Lower lobe of right lung (tissue), 2 donors: Measurements from ENCODE around the gene PRPSAP1. TPM values are rescaled to one million over a fixed set of nuclear protein-coding genes. Genes with fewer than 3 reads are reported as not detected.
A peak's percentile ranks its signal among the peaks of the same experiment; 100 is the strongest.

Experiments used
- ATAC-seq, 2 donors: fragments of 200-7000 bp; cut with Tn5 transposase; one replicate each; pipeline ENCODE4 v1.9.1; 2020 to 2022; ENCODE audit warnings: mild to moderate bottlenecking in 2 of 2, moderate library complexity in 2 of 2
- DNase-seq: peaks from one replicate; pipeline ENCODE4 v3.0.0-alpha.2; 2020
- H3K27ac ChIP-seq: fragments of 200-600 bp; one replicate; pipeline ENCODE4 v1.8.0; 2022
- H3K27me3 ChIP-seq: fragments of 200-600 bp; one replicate; pipeline ENCODE4 v1.8.0; 2022; ENCODE audit warnings: low read depth
- H3K36me3 ChIP-seq: fragments of 200-600 bp; one replicate; pipeline ENCODE4 v1.8.0; 2022; ENCODE audit warnings: mild to moderate bottlenecking
- H3K4me1 ChIP-seq: fragments of 200-600 bp; one replicate; pipeline ENCODE4 v1.8.0; 2022
- H3K4me3 ChIP-seq: fragments of 200-600 bp; one replicate; pipeline ENCODE4 v1.8.0; 2022; ENCODE audit warnings: mild to moderate bottlenecking
- H3K9me3 ChIP-seq: fragments of 200-600 bp; one replicate; pipeline ENCODE4 v1.8.0; 2022
- CTCF ChIP-seq: fragments of 200-600 bp; IDR thresholded peaks from one replicate; pipeline ENCODE4 v1.8.0; 2022; ENCODE audit warnings: antibody characterized with exemption, mild to moderate bottlenecking
- intact Hi-C: fragments of 100-400 bp; cut with DNase I; formaldehyde crosslinking; loops from one replicate; pipeline ENCODE4 v1.11.0; 2022
- total RNA-seq: library from RNA; stranded (reverse); fragmentation: NEBNext Ultra II Directional; extraction: Animal tissue kit (Norgen Biotek cat#: 25700); gene quantifications from one replicate; pipeline ENCODE4 v1.2.1, GENCODE V29; 2021
- donor health status: DM: no; HTN: yes; CAD: no; lungs with severe emphysema.

Gene PRPSAP1
- total RNA-seq, 1 donor from 2014 or later = 70.4 TPM

- H3K27me3 ChIP-seq = no peaks in the 10 kb centered on the region
- H3K9me3 ChIP-seq = no peaks in the 10 kb centered on the region
- peaks cover 5% of the 10 kb centered on the region for H3K36me3 ChIP-seq
- intact Hi-C loops = no loop called here
- no peak overlapping the region for H3K27ac ChIP-seq
- DNase-seq (no peak), ATAC-seq (no peak)
- no peak for TF ChIP-seq CTCF
- no peaks in the 10 kb centered on the region for H3K4me1 ChIP-seq
- H3K4me3 ChIP-seq = no peak overlapping the region
Observed at GRCh38 chr17:76296186-76296585, 57.5 kb downstream of the PRPSAP1 start.

- Histone ChIP-seq H3K36me3 (peaks cover 9% of the 10 kb centered on the region), H3K27ac (no peak overlapping the region), H3K9me3 (no peaks in the 10 kb centered on the region), H3K4me3 (no peak overlapping the region), H3K27me3 (no peaks in the 10 kb centered on the region), H3K4me1 (no peaks in the 10 kb centered on the region)
- no peak for DNase-seq
- intact Hi-C loops = no loop called here
- TF ChIP-seq CTCF = no peak
- peak in 1 of 2 donors; percentile 25 for ATAC-seq
Observed at GRCh38 chr17:76293106-76293505, 60.6 kb downstream of the PRPSAP1 start.

- Histone ChIP-seq H3K9me3 (no peaks in the 10 kb centered on the region), H3K4me3 (no peak overlapping the region), H3K27ac (no peak overlapping the region), H3K4me1 (no peaks in the 10 kb centered on the region), H3K27me3 (no peaks in the 10 kb centered on the region), H3K36me3 (peaks cover 9% of the 10 kb centered on the region)
- DNase-seq (no peak), ATAC-seq (peak in 1 of 2 donors; percentile 37)
- no peak for TF ChIP-seq CTCF
- intact Hi-C loops = no loop called here
Observed at GRCh38 chr17:76292567-76292966, 61.1 kb downstream of the PRPSAP1 start.

GRCh38 chr17:76281573-76282371 is 71.9 kb downstream of the PRPSAP1 start:
- H3K36me3 ChIP-seq = no peaks in the 10 kb centered on the region
- intact Hi-C loops = no loop called here
- no peak overlapping the region for H3K4me3 ChIP-seq
- H3K9me3 ChIP-seq = no peaks in the 10 kb centered on the region
- H3K27ac ChIP-seq = no peak overlapping the region
- H3K4me1 ChIP-seq = peaks cover 7% of the 10 kb centered on the region
- ATAC-seq (no peak), DNase-seq (no peak)
- no peak for TF ChIP-seq CTCF
- no peaks in the 10 kb centered on the region for H3K27me3 ChIP-seq

- Histone ChIP-seq H3K36me3 (no peaks in the 10 kb centered on the region), H3K4me1 (peaks cover 7% of the 10 kb centered on the region), H3K4me3 (no peak overlapping the region), H3K9me3 (no peaks in the 10 kb centered on the region), H3K27ac (no peak overlapping the region), H3K27me3 (no peaks in the 10 kb centered on the region)
- TF ChIP-seq CTCF = no peak
- intact Hi-C loops = no loop called here
- ATAC-seq = no peak
- DNase-seq = no peak
Observed at GRCh38 chr17:76280650-76281049, 73.1 kb downstream of the PRPSAP1 start.
